Neural crest cell (in vitro differentiated cells): ENCODE results near the gene EDEM2. TPM values are rescaled to one million over a fixed set of nuclear protein-coding genes. Genes with fewer than 3 reads are reported as not detected.
"Not testable (repeated sequence)": the region's sequence is repeated elsewhere in the genome, so short reads cannot be mapped to it uniquely, and the experiment has no call there.

Experiments
- DNase-seq: peaks from one replicate; pipeline ENCODE4 v3.0.0; 2021; ENCODE audit warnings: low read depth, mixed read lengths, low spot score
- H3K27ac Mint-ChIP-seq: one replicate; pipeline ENCODE4 v1.8.0; 2021; ENCODE audit warnings: mild to moderate bottlenecking, mixed read lengths; ENCODE audit not compliant: unreplicated experiment
- H3K27me3 Mint-ChIP-seq: 2 replicates; pipeline ENCODE4 v1.8.0; 2021; ENCODE audit warnings: low read depth, mild to moderate bottlenecking, mixed read lengths
- H3K36me3 Mint-ChIP-seq: 2 replicates; pipeline ENCODE4 v1.8.0; 2021; ENCODE audit warnings: low read depth, mild to moderate bottlenecking, mixed read lengths
- H3K4me1 Mint-ChIP-seq: 2 replicates; pipeline ENCODE4 v1.8.0; 2021; ENCODE audit warnings: mixed read lengths
- H3K4me3 Mint-ChIP-seq: one replicate; pipeline ENCODE4 v1.8.0; 2021; ENCODE audit warnings: mild to moderate bottlenecking, mixed read lengths
- H3K9me3 Mint-ChIP-seq: 2 replicates; pipeline ENCODE4 v1.8.0; 2021; ENCODE audit warnings: mixed read lengths
- CTCF ChIP-seq: fragments of 200-600 bp; sonication (generic); conservative IDR thresholded peaks from 2 replicates; pipeline ENCODE4 v1.5.0; 2021; ENCODE audit warnings: antibody characterized with exemption, mild to moderate bottlenecking
- total RNA-seq: library from RNA; stranded (reverse); gene quantifications from 2 replicates; pipeline ENCODE4 v1.2.1, GENCODE V29; 2021

Gene EDEM2
- total RNA-seq, 1 donor from 2014 or later, result 17.9 TPM

- Mint-ChIP-seq H3K36me3 (no peaks in the 10 kb centered on the region), H3K4me3 (no peak overlapping the region), H3K27me3 (peaks cover 44% of the 10 kb centered on the region), H3K4me1 (no peaks in the 10 kb centered on the region), H3K27ac (no peak overlapping the region), H3K9me3 (no peaks in the 10 kb centered on the region)
- DNase-seq, result no peak
- TF ChIP-seq CTCF, result no peak
Measured at GRCh38 chr20:35165221-35166185, 18.4 kb upstream of the EDEM2 start.

GRCh38 chr20:35164531-35164930, 17.4 kb upstream of the EDEM2 start:
- not testable (repeated sequence) for H3K9me3 Mint-ChIP-seq, H3K4me3 Mint-ChIP-seq, H3K4me1 Mint-ChIP-seq, H3K27ac Mint-ChIP-seq, H3K36me3 Mint-ChIP-seq, DNase-seq
- peaks cover 38% of the 10 kb centered on the region for H3K27me3 Mint-ChIP-seq

GRCh38 chr20:35160341-35160740, 13.2 kb upstream of the EDEM2 start:
- DNase-seq, H3K9me3 Mint-ChIP-seq, H3K4me1 Mint-ChIP-seq, H3K36me3 Mint-ChIP-seq, H3K4me3 Mint-ChIP-seq, H3K27ac Mint-ChIP-seq: not testable (repeated sequence)
- H3K27me3 Mint-ChIP-seq, result peaks cover 38% of the 10 kb centered on the region

- Mint-ChIP-seq H3K36me3 (no peaks in the 10 kb centered on the region), H3K9me3 (no peaks in the 10 kb centered on the region), H3K27ac (no peak overlapping the region), H3K4me1 (no peaks in the 10 kb centered on the region), H3K4me3 (no peak overlapping the region), H3K27me3 (peaks cover 15% of the 10 kb centered on the region)
- no peak for TF ChIP-seq CTCF
- DNase-seq, result no peak
Measured at GRCh38 chr20:35156978-35157377, 9.8 kb upstream of the EDEM2 start.

DNA sequence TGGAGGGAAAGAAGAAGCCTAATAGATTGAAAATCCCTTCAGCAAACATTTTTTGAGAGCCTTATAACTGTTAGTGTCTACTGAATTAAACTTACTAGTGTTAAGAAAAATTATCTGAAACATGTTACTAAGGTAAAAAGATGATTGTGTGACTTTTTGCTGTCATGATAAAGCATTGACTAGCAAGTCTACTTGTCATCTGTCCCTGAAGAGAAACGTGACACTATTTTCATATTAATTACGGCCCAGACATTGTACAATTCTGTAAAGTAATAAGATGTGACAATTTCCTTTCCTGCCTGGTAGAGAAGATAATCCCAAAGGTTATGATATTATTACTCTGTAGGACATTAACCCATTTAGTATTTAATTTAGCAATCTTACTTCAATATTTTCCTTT, 8.8 kb upstream of the EDEM2 start:
- Mint-ChIP-seq H3K27ac (no peak overlapping the region), H3K4me3 (no peak overlapping the region), H3K4me1 (no peaks in the 10 kb centered on the region), H3K27me3 (peaks cover 22% of the 10 kb centered on the region), H3K36me3 (no peaks in the 10 kb centered on the region), H3K9me3 (no peaks in the 10 kb centered on the region)
- TF ChIP-seq CTCF, result no peak
- DNase-seq, result no peak

- no peaks in the 10 kb centered on the region for H3K9me3 Mint-ChIP-seq
- no peak for TF ChIP-seq CTCF
- DNase-seq, result no peak
- no peak overlapping the region for H3K4me3 Mint-ChIP-seq
- no peak overlapping the region for H3K27ac Mint-ChIP-seq
- H3K27me3 Mint-ChIP-seq, result peaks cover 23% of the 10 kb centered on the region
- H3K4me1 Mint-ChIP-seq, result peaks cover 19% of the 10 kb centered on the region
- H3K36me3 Mint-ChIP-seq, result no peaks in the 10 kb centered on the region
Measured at GRCh38 chr20:35151736-35152135, 4.6 kb upstream of the EDEM2 start.
